Measurements from ENCODE around the gene ANGPTL5. TPM values are rescaled to one million over a fixed set of nuclear protein-coding genes. Genes with fewer than 3 reads are reported as not detected.

The ANGPTL5 gene
- total RNA-seq, 1 donor: 1.8 TPM

DNA sequence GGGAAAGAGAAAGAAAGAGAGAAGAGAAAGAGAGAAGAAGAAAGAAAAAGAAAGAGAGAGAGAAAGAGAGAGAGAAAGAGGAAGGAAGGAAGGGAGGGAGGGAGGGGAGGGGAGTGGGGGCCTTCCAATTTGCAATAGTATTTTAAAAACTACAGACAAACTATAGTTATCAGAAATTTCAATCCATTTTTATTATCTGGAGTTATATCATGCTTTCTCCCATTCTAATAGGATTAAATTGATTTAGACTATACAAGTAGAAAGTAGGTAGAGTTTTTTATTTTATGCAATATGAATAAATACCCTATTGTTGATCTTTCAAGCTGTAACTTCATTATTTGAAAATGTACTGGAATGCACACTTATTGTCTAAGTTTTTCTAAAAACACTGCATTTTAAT lies 71.7 kb downstream of the ANGPTL5 start:
- Histone ChIP-seq H4K20me1 (ENCODE audit: insufficient read depth, low read length) (no peaks in the 10 kb centered on the region), H3K4me3 (ENCODE audit: insufficient read depth, low read length) (no peak overlapping the region), H3K27ac (ENCODE audit: low read depth, low read length) (no peak overlapping the region), H3K9me3 (ENCODE audit: low read depth, low read length) (no peaks in the 10 kb centered on the region), H3K27me3 (ENCODE audit: insufficient read depth, low read length) (no peaks in the 10 kb centered on the region), H3K4me2 (ENCODE audit: insufficient read depth, low read length) (no peak overlapping the region), H3K79me2 (ENCODE audit: insufficient read depth, low read length) (no peaks in the 10 kb centered on the region), H3K4me1 (ENCODE audit: insufficient read depth, low read length) (no peaks in the 10 kb centered on the region), H2AFZ (ENCODE audit: low read length) (no peak overlapping the region), H3K36me3 (ENCODE audit: insufficient read depth, low read length) (no peaks in the 10 kb centered on the region)
- TF ChIP-seq, protein P1, sequence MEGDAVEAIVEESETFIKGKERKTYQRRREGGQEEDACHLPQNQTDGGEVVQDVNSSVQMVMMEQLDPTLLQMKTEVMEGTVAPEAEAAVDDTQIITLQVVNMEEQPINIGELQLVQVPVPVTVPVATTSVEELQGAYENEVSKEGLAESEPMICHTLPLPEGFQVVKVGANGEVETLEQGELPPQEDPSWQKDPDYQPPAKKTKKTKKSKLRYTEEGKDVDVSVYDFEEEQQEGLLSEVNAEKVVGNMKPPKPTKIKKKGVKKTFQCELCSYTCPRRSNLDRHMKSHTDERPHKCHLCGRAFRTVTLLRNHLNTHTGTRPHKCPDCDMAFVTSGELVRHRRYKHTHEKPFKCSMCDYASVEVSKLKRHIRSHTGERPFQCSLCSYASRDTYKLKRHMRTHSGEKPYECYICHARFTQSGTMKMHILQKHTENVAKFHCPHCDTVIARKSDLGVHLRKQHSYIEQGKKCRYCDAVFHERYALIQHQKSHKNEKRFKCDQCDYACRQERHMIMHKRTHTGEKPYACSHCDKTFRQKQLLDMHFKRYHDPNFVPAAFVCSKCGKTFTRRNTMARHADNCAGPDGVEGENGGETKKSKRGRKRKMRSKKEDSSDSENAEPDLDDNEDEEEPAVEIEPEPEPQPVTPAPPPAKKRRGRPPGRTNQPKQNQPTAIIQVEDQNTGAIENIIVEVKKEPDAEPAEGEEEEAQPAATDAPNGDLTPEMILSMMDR (IDR thresholded peaks at IDR 0.05; ENCODE audit: extremely low read depth, low read depth, low read length): no peak
- no peak for DNase-seq (ENCODE audit: insufficient read length, low spot score, missing footprints)

DNA sequence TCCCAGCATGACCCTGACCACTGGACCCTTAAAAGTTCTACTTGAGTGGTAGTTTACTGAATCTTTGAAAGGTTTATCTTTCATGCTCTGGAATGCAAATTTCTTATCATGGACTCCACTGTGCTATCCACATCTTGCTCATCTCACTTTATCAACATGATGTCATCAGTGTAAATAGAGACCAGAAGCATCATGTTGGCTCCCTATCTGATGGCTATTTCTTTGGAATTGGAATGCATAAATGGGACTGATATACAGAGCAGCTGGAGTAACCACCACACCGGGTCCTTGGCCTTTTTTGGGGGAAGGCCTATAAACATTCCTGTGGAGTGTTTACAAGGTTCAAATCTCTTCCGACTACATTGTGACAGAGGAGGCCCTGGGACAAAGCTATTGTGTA lies 75.6 kb downstream of the ANGPTL5 start:
- Histone ChIP-seq H3K36me3 (ENCODE audit: insufficient read depth, low read length) (no peaks in the 10 kb centered on the region), H3K4me1 (ENCODE audit: insufficient read depth, low read length) (no peaks in the 10 kb centered on the region), H3K27me3 (ENCODE audit: insufficient read depth, low read length) (no peaks in the 10 kb centered on the region), H3K9me3 (ENCODE audit: low read depth, low read length) (no peaks in the 10 kb centered on the region), H2AFZ (ENCODE audit: low read length) (no peak overlapping the region), H3K4me3 (ENCODE audit: insufficient read depth, low read length) (no peak overlapping the region), H3K4me2 (ENCODE audit: insufficient read depth, low read length) (no peak overlapping the region), H4K20me1 (ENCODE audit: insufficient read depth, low read length) (no peaks in the 10 kb centered on the region), H3K79me2 (ENCODE audit: insufficient read depth, low read length) (no peaks in the 10 kb centered on the region), H3K27ac (ENCODE audit: low read depth, low read length) (no peak overlapping the region)
- TF ChIP-seq, protein P1 (IDR thresholded peaks at IDR 0.05; ENCODE audit: extremely low read depth, low read depth, low read length): no peak
- no peak for DNase-seq (ENCODE audit: insufficient read length, low spot score, missing footprints)

Other genes starting within 250 kb of the ANGPTL5 start
- 3.6 and 4.1 TPM in 2 replicates for gene CEP126, start 1.5 kb downstream of the ANGPTL5 start, total RNA-seq
- gene CFAP300, start 130.9 kb upstream of the ANGPTL5 start, total RNA-seq: 6.5 and 11.5 TPM in 2 replicates
- 156 and 174 TPM in 2 replicates for gene YAP1, start 193.9 kb upstream of the ANGPTL5 start, total RNA-seq